ENCODE data around the gene ADARB2.

The ADARB2 gene

DNA sequence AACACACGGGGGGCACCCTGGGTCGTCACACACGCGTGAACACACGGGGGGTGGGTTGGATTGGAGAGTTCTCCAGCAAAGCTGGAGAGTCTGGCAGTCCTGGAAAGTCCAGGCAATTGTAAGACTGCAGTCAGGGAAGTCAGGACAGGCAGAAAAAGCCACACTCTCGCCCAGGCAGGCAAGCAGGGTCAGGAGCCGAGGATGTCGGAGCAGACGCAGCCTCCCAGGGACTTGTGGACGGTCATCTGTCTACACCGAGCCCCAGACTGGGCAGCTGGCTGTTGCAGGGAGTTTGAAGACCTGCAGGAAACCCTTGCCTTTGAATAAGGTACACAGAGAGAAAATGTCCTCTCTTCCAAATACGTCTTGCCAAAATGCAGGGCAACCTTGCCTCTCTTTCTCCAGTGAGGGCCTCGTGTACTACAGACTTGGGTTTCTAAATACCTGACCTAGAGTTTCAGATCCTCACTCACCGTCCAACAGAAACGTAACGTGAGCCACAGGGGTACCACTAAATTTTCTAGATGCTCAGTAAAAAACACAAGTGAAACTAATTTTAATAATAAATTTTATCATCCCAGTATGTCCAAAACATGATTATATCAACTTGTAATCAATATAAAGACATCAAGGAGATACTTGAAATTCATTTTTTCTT is 176.7 kb downstream of the ADARB2 start:
- DNase-seq = no peak

- DNase-seq = no peak
Measured at GRCh38 chr10:1559761-1560160, 177.6 kb downstream of the ADARB2 start.

DNA sequence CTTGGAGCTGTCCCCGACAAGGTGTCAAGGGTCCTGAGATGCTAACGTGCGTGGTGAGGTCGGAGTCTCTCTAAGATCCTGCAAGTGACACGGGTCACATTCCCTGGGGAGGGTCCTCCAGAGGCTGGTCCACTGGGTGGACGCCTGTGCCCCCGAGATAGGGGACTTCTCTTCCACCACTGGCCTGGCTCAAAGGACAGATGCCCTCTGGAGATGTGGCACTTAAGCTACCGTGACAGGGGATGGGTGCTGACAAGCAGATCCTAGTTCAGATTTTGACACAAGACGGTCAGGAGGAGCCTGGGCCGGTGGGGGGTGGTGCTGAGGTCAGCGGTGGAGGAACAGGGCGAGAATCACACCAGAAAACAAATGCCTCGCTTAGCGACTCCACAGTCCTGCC is 178.0 kb downstream of the ADARB2 start:
- DNase-seq = no peak

GRCh38 chr10:1558906-1559305 is 178.4 kb downstream of the ADARB2 start:
- no peak for DNase-seq

DNA sequence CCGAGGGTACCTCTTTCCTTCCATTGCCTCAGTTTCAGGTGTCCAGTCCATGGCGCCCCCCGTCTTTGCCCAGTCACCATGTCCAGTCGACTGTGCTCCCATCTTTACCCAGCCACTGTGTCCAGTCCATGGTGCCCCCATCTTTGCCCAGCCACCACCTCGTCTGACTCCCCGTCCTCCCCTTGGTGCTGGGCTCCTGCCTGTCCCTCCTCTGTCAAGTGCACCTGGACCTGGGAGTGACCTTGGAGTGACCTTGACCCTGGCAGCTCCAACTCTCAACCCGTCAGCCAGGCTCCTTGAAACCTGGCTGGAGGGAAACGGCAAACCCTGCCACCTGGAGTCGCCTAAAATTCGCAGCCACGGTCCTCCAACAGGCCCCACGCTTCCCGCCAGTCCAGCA is 180.2 kb downstream of the ADARB2 start:
- no peak for DNase-seq

GRCh38 chr10:1556496-1556895 is 180.8 kb downstream of the ADARB2 start:
- DNase-seq = no peak

GRCh38 chr10:1553951-1554350 is 183.4 kb downstream of the ADARB2 start:
- DNase-seq = no peak

DNA sequence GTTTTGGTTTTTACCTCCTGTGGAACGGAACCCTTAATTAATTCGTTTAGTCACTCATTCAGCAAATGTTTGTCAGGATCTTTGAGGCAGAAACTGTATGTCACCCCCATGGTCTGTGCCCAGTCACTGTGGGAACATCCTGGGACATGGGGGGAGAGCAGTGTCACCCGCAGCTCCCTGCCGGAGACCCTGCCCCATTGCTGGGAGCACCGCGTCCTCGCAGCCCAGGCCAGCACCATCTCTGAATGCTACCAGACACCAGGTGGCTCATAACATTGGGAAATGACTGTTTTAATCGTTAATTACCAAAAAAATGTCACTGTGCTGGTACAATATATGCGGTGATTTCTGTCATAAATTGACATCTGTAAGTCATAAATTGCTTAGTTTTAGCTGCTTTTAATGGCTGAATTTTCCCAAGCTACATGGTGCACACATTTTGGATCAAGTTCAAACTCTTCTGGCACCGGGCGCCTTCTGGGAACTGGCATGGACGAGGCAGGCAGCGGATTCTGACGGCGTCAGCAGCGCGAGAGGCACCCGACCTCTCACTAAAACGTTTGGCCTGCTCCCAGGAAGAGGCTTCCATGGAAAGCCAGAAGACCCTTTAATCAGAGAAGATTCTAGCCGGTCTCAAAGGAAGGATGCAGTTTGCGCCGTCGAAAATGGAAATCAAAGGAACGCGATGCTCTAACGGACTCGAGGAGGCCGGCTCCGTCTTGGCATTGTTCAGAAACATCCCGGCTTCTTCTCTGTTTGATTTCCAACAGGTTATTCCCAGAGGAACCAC is 184.2 kb downstream of the ADARB2 start:
- no peak for DNase-seq

- DNase-seq = no peak
Measured at GRCh38 chr10:1552406-1552805, 184.9 kb downstream of the ADARB2 start.

DNA sequence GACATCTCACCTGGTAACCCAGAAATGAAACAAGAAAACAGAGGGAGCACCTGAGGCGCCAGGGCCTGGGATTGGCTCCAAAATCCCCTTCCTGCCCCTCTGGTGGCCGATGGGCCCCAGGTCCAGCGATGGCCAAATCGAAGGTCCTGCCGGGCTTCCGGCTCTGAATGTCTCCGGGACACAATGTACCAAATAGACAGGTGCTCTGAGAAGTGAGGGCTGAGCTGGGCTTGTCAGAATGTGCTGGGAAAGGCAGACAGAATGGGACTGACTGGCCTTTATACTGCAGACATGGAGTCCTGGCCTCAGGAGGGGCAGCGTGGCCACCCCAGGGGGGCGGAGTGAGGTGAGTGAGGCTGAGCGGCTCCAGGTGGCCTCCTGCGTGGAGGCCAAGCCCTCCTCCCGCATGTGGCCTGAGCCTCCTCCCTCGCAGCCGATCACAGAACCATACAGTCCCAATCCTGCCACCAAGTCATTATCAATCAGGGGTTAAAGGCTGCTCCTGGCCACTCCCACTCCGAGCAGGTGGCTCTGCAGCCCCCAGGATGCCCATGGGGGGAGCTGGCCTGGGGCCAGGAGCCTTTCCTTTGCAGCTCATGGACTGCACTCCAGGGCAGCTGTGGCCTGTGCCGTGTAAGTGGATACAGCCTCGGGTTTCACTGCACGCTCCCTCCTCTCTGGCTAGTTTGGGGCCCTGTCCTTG is 185.5 kb downstream of the ADARB2 start:
- no peak for DNase-seq

DNA sequence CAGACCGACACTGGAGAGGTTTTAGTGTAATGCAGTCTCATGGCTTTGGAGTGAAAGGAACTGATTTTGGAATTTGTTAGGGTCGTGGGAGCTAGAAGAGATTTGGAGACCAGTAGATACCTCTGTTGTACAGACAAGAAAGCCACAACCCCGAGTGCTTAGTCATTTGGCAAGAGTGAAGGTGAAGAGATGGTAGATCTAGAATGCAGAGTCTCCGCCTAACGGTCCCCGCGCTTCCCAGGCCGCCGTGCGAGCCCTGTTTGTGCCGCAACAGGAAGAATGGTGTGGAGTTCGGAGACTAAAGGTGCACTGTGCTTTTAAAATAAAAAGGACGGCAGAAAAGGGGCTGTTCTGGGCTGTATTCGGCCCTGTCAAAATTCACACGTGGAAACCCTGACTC is 186.7 kb downstream of the ADARB2 start:
- DNase-seq = no peak

DNA sequence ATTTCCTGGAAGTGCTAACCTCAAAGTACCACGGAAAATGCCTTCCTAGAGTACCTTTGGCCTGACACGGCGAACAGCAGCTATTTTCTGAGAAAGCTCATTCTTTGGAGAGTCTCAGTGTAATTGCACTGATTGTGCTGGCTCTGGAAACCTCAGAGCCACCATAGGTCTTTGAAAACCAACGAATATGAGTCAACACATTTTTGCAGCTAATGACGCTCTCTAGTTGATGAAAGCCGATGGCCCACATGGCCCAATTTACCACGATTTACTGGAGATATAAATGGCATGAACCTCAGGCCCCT is 187.1 kb downstream of the ADARB2 start:
- DNase-seq = no peak

DNA sequence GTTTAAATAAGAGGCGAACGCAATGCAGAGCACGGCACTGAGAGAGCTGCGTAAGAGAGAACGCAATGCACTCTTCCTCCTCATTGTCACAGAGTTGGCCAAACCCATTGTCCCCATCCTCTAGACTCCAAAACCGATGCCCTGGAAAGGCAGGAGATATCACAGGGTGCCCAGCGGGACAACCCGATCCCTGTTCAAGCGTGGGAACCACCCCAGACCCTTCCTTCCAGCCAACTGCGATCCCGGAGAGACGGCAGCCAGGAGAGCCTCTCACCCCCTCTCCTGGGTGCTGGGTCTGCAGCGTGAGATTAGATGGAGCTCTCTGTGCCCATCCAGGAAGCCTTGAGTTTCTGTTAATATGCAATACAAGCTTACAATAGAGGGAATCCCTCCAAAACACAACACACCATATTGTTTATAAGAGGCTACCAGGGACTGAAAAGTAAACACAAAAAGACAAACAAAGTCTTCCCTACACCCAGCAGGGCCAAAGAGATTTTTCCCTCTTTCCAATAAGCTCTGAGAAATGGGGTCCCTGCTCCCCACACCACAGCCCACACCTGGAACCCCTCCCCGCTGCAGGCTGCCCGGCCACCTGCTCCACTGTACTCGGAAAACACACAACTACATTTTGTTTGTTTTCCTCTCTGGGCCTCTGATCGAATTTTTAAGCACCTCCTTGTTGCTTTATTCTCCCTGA is 187.6 kb downstream of the ADARB2 start:
- DNase-seq = no peak

GRCh38 chr10:1548596-1548995 is 188.7 kb downstream of the ADARB2 start:
- no peak for DNase-seq

DNA sequence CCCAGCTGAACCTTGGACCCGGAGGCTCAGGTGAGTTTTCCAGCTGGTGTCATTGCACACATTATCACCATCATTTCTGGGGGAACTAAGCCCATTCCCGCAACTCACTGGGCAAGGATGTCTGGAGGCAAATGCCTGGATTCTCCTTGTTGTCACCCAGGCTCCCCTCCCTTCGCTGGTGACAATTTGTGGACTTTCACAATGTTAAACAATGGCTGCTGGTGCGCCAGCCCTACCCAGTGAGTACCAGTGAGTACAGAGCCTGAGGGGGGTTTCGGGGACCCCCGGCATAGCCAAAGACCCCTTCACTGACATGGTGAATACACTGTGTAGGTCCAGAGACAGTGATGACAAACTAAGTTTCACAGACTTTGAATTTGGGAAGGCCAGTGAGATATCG is 189.2 kb downstream of the ADARB2 start:
- no peak for DNase-seq

- no peak for DNase-seq
Measured at GRCh38 chr10:1546431-1547110, 190.8 kb downstream of the ADARB2 start.

DNA sequence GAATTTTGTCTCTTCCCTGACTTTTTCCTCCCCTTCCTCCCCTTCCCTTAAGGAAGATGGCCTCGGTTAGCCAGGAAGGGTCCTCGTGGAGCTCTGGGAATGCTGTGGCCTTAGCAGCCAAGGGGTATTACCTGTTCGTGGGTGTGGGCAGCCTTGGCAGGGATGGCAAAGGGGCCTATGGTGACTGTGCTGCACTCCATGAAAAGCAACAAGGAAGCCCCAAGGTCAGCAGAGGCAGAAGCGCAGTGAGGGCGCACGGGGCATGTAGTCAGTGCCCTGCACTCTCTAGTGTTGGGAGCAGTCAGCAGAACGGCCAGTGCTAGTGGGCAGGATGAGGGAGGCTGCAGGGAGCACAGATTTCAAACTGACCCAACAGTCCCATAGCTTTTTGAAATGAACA is 191.8 kb downstream of the ADARB2 start:
- DNase-seq = no peak

DNA sequence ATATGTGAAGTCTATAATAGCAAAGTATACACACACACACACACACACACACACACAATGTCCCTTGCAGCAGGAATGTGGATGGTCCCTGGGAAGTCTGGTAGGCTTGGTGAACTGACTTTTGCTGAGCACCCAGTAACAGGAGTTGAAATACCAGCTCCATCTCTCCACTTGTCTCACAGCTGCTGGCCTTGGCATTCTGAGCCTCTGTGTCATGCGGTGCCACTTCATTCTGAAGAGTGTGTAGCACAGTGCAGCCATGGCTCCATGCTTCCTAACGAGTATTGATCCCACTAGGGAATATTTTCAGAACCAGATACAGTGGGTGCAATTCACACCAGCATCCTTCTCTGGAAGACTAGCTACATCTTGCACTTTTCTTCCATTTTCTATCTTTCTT is 192.4 kb downstream of the ADARB2 start:
- no peak for DNase-seq

GRCh38 chr10:1544209-1544673 is 193.1 kb downstream of the ADARB2 start:
- DNase-seq = no peak

DNA sequence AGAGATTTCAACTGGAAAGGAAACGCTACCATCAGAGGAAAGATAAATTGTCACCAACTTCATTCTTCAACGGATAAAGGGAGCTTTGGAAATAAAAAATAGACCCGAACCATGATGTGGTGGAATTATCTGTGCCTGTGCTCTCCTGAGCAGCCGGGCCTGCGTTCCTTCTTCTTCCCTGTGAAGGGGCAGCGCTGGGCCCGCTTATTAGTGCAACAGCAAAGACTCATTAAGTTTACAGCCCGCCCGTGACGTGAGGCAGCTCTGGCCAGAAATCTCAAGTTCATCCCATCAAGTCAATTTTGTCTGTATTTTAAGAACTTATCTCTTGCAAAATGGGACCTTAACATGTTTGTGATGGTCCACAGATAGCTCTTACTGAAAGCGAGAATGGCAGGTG is 193.7 kb downstream of the ADARB2 start:
- no peak for DNase-seq

DNA sequence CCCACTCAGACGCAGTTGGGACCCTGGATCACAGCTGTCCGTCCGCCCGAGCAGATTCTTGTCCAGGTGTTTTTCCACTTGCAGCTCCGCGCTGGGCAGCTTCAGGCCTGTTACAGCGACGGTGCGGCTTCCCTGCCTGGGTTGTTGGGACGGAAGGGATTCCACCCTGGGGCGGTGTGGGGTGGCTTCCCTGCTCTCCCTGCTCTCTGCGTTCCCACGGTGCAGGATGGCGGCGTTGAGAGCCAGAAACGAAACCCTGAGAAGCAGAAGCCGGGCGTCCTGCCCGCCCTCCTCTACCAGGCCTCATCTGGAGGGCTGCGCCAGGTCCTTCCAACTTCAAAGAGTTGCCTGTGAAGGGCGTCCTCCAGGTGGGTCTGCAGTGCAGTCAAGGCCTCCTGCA is 194.4 kb downstream of the ADARB2 start:
- no peak for DNase-seq

GRCh38 chr10:1540144-1540543 is 197.2 kb downstream of the ADARB2 start:
- no peak for DNase-seq

DNA sequence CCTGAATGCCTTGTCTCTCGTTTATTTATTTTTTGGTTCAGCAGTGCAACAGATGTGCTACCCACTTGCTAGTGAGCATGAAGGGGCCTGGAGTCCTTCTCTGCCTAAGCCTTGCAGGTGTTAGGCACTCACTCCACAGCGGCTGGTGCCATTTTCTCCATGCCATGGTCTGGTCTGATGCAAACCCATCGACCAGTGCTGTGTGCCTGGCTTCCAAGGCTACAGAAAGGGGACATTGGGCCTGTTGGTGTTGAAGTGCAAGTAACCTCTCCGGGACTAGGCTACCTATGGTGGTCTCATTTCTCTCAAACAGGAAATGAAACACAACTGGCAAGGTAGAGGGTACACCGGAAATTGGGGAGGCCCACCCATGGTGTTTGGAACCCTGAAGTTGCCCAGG is 198.1 kb downstream of the ADARB2 start:
- DNase-seq = no peak

Measured in activated CD8-positive, alpha-beta memory T cell treated with anti-CD3 and anti-CD28 coated beads for 24 hours (primary cell).